LoVo (cell line): ENCODE measurements around the gene PRSS21.

Experiments
- DNase-seq: peaks from one replicate; pipeline ENCODE4 v3.0.0-alpha.2; 2016; ENCODE audit warnings: low spot score

PRSS21 gene

GRCh38 chr16:2779978-2780898 lies 36.8 kb upstream of the PRSS21 start:
- DNase-seq, result no peak

DNA sequence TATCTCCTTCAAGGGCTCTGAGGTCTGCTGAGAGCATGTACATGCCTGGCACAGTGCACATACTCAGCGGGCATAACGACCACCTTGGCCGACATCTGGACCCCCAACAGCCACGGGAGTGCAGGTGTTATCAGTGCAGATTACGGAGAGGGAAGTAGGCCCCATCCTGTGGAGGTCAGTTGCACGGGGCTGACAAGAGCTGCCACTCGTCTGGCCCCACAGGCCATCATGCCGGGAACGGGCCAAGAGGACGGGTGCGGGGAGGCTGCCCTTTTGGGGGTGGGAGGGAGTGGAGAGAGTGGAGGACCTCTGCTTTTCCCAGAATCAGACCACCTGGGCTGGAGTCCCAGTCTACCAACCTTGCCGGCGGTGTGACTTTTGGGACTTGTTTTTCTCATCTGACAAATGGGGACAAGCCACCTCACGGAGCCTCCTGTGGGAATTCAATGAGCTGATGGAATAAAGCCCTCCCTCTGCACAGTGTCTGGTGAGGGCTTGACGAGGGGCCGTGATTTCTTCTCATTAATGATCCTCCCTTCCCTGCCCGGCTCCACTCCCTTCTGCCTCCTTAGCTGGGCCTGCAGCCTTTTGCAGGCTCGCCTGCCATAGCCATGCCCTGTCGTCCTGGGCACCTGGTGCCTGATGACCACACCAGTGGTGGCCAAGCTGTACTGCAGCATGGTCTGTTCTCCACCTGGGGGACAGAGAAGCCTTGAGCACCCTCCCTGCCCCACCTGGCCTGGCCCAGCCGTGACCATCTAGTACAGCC lies 34.3 kb upstream of the PRSS21 start:
- DNase-seq, result no peak

DNA sequence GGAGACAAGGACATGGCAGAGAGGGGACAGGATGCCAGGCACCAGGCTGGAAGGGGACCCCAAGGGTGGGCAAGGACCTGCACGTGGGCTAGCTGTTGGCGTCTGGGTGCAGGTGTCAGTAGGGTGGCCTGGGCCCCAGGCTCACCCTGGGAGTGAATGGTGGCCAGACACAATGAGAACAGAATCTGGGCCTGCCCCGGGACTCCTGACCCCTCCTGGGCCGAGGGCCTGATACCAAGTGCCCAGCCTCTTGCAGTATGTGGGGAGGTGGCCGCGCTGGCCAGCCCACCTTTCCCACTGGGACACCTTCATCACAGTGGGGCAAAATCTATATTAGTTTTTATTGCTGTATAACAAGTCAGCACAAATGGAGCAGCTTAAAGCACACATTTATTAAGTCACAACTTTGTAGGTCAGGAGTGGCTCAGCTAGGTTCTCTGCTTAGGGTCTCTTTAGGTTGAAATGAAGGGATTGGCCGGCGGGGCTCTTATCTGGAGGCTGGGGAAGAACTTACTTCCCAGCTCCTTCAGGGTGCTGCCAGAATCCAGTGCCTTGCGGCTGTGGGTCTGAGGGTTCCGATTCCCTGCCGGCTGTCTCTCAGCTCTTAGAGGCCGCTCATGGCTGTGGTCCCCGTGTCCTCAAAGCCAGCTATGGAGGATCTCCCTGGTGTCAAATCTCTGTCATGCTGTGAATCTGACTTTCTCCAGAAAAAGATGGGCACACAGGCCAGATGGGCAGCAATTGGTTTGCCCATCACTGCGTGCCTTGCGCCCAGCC lies 33.3 kb upstream of the PRSS21 start:
- no peak for DNase-seq

DNA sequence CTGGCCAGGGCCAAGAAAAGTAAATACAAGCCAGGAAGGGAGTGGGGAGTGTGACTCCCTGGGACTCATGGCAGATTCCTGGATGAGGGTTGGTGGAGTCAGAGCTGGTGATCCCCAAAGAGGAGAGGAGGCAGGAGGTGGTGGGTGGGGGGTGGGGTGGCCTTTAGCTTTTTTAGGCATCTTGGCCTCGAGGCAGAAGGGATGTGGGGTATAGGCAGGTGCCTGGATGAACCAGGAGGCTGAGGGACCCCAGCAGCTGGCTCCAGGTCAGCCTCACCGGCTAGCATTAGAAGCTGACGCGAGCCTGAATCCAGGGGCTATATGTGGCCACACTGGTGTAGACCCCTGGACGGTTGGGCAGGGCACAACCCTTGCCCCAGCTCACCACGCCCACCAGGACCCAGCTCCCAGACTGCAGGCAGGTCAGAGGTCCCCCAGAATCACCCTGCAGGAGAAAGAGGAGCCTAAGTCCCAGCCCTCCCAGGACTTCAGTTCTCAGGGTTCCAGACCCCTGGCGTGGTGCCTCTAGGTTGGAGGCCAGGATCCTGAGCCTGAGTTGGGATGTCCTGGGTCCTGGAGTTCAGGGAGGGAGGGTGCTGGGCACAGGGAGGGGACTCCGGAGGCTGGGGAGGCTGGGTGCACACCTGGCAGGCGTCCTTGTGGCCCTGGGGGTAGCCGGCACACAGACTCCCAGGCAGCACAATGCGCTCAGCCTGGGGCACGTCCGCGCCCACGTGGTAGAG lies 32.5 kb upstream of the PRSS21 start:
- DNase-seq, result no peak

- DNase-seq, result no peak
Observed at GRCh38 chr16:2785101-2785991, 31.7 kb upstream of the PRSS21 start.

DNA sequence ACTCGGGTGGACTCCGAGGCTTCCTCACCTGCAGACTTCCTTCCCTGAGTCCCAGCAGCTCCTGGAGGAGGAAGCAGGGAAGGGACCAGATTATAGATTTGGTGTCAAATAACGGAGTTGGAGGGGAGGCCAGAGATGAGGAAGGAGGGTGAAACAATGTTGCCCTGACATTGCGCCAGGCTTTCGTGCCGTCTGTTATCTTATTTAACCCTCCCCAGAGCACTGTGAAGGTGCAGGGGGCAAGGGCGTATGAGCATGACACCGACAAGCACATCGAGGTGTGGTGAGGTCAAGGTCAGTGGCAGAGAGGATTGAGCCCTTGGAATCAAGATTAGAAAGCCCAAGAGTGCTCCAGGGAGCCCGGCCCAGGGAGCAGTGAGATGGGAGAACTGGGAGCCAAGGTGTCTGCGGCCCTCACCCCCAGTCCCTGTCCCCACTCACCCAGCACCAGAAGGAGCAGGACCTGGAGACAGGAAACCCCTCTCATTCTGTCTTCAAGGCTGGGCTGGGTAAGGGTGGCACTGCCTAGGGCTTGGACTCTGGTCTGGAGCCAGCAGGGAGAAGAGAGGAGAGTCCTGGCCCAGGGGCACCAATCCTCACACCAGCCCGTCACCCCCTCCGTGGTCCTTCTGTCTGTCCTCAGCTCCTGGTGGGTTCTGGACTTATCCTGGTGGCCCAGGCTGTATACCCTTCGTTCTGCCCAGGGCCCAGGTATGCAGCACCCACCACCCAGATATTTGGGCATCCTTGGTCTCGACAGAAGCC lies 30.8 kb upstream of the PRSS21 start:
- no peak for DNase-seq

GRCh38 chr16:2786826-2787151 lies 30.2 kb upstream of the PRSS21 start:
- DNase-seq, result no peak

DNA sequence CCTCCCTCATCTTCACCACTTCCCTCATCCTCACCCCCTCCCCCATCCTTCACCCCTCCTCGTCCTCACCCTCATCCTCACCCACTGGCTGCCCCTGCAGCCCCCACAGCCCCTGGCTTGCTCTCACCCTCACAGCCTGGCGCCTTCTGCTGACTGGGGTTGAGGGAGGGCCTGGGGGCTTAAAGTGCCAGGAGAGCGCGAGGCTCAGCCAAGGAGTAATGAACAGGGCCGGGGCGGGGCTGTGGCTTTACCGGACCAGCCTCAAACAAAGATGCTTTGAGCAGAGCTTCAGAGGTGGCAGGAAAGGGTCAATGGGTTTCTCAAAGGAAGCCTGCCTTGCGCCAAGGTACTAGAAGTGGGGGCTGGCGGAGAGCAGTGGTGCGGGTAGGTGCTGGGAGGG lies 29.6 kb upstream of the PRSS21 start, which contains the start of gene PRSS33:
TSS of gene PRSS33 (minus strand) at position 155 of the 400 bp plus-strand sequence. CDS start 1,013 bp downstream, outside the sequence.
- no peak for DNase-seq

GRCh38 chr16:2787961-2788360 lies 29.1 kb upstream of the PRSS21 start:
- no peak for DNase-seq

GRCh38 chr16:2790631-2791030 lies 26.4 kb upstream of the PRSS21 start:
- no peak for DNase-seq

DNA sequence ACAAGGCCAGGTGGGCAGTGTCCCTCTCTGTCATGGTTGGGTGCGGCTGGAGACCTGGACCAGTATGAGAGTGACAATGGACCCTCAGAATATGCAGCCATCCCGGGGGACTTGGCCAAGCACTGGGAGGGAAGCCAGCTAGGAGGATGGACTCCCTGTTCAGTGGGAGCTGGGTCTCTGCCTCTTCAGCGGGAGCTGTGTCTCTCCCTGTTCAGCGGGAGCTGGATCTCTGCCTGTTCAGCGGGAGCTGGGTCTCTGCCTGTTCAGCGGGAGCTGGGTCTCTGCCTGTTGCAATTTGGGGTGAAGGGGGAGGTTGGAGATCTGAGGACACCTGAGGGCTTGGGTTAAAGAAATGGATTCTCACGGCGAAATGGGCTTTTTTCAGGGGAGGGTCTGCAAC lies 25.9 kb upstream of the PRSS21 start:
- no peak for DNase-seq

DNA sequence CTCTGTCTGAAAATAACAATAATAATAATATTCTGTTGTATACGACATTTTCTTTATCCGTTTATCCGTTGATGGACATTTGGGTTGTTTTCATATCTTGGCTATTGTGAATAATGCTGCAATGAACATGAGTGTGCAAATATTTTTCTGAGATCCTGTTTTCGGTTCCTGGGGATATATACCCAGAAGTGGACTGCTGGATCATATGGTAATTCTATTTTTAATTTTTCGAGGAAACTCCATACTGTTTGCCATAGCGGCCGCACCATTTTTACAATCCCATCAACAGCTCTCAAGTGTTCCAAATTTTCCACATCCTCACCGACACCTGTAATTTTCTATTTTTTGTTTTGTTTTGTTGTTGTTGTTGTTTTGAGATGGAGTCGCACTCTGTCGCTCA lies 24.1 kb upstream of the PRSS21 start:
- no peak for DNase-seq

DNA sequence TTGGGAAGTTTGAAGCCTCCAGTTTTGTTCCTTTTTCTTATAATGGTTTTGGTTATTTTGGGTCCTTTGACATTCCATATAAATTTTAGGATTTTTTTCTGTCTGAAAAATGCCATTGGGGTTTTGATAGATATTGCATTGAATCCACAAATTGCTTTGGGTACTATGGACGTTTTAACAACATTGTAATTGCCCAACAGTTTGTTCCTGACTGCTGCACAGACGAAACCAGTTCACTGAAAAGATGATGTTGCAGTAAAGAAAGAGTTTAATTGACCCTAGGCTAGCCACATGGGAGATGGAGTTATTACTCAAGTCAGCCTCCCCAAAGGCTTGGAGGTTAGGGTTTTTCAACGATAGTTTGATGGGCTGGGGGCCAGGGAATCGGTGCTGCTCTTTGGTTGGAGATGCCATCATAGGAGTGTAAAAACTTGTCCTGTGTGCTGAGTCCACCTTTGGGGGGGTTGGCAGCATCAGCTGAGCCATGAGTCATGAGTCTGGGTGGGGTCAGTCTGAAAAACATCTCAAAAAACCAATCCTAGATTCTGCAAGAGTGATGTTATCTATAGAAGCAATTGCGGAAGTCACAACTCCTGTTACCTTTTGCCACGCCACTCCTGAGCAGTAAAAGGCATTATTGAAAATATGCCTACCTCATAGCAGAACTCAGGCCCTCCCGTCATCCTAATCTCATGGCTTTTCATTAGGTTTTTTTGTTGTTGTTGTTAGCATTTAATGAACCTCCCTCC lies 21.5 kb upstream of the PRSS21 start:
- peak; percentile 80 for DNase-seq

- DNase-seq, result no peak
Observed at GRCh38 chr16:2798723-2799204, 18.3 kb upstream of the PRSS21 start.

DNA sequence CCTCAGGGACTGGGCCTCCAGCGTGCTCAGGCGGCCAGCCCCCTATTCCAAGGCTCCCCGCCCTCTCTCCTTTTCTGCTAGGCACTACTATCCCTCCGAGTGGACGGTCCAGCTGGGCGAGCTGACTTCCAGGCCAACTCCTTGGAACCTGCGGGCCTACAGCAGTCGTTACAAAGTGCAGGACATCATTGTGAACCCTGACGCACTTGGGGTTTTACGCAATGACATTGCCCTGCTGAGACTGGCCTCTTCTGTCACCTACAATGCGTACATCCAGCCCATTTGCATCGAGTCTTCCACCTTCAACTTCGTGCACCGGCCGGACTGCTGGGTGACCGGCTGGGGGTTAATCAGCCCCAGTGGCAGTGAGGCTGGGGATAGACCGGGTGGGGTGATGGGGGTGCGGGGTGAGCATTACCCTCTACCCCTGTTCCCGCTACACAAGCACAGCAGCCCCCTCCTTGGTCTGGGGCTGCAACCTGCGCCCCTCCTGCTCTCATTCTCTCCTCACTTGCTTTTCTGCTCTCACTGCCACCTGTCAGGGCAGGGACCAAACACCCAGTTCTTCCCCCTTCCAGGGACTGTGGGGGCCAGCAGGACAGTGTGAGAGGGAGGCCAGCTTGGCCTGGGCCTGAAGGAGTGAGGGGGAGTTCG lies 17.7 kb upstream of the PRSS21 start:
- DNase-seq, result no peak

DNA sequence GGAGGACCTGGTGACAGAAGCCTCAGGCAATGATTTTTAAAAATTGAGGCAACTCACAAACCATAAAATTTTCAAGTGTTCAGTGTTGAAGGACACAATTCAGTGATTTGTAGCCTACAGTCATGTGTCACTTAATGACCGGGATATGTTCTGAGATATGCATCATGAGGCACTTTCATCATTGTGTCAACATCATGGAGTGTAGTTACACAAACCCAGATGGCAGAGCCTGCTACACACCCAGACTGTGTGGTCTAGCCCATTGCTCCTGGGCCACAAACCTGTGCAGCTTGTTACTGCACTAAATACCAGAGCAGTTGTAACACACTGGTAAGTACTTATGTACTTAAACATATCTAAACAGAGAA lies 17.2 kb upstream of the PRSS21 start:
- DNase-seq, result no peak

DNA sequence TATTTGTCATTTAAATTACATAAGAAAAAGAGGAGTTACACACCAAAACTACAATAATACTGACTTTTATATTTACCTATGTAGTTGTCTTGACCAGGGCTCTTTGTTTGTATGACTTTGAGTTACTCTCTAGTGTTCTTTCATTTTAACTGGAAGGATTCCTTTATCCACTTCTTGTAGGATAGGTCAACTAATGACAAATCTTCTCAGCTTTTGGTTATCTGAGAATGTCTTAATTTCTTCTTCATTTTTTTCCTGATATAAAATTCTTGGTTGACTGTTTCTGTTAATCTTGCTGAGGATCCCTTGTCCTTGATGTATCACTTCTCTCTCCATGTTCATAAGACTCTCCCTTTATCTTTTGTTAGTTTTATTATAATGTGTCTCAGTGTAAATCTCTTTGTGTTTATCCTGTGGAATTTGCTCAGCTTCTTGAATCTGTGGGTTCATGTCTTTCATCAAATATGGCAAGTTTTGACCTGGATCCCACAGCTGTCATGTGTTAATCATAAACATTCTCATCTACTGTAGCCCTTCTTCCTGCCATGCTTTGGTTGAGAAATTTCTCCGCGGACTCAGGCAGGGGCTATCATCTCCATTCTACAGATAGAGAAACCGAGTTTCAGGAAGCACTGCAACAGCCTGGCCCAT lies 13.4 kb upstream of the PRSS21 start:
- no peak for DNase-seq

DNA sequence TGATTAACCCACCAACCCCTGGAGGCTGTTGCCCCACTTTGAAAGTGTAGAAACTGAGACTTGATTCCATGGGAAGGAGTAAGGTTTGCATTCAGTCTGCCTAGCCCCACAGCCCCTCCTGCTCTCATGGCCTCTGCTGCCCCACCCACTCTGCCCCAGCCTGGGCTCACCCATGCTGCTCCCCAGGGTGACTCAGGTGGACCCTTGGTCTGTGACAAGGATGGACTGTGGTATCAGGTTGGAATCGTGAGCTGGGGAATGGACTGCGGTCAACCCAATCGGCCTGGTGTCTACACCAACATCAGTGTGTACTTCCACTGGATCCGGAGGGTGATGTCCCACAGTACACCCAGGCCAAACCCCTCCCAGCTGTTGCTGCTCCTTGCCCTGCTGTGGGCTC lies 12.3 kb upstream of the PRSS21 start:
- no peak for DNase-seq
